Aorta (tissue), 5 donors: ENCODE measurements around the gene MYO5C. TPM values are rescaled to one million over a fixed set of nuclear protein-coding genes. Genes with fewer than 3 reads are reported as not detected.

ENCODE experiments used
- ATAC-seq: fragments of 200-7000 bp; cut with Tn5 transposase; one replicate; pipeline ENCODE4 v1.9.1; 2022; ENCODE audit warnings: moderate library complexity; ENCODE audit not compliant: low FRiP score
- DNase-seq, 2 donors: peaks; one replicate each; pipeline ENCODE4 v3.0.0-alpha.2; 2020
- H3K27ac ChIP-seq, 2 donors: one replicate each; pipeline ENCODE4 v1.5.1; 2013; ENCODE audit warnings: low read length in 2 of 2, mild to moderate bottlenecking in 2 of 2, moderate library complexity in 2 of 2, control low read depth in 1 of 2, inconsistent platforms in 1 of 2, low read depth in 1 of 2
- H3K27me3 ChIP-seq, 2 donors: one replicate each; pipeline ENCODE4 v1.6.1; 2013; ENCODE audit warnings: control low read depth in 1 of 2, low read length in 1 of 2, mild to moderate bottlenecking in 1 of 2, moderate library complexity in 1 of 2; ENCODE audit not compliant: insufficient read depth in 2 of 2, control insufficient read depth in 1 of 2
- H3K36me3 ChIP-seq, 2 donors: one replicate each; pipeline ENCODE4 v1.6.1; 2013; ENCODE audit warnings: control low read depth in 1 of 2, low read length in 1 of 2, mild to moderate bottlenecking in 1 of 2; ENCODE audit not compliant: insufficient read depth in 2 of 2, control insufficient read depth in 1 of 2
- H3K4me1 ChIP-seq, 2 donors: one replicate each; pipeline ENCODE4 v1.6.1; 2013; ENCODE audit warnings: low read length in 2 of 2, control low read depth in 1 of 2, mild to moderate bottlenecking in 1 of 2, moderate library complexity in 1 of 2; ENCODE audit not compliant: insufficient read depth in 2 of 2, control insufficient read depth in 1 of 2
- H3K4me3 ChIP-seq, 2 donors: one replicate each; pipeline ENCODE4 v1.5.1; 2013; ENCODE audit warnings: low read length in 2 of 2, control low read depth in 1 of 2, mild to moderate bottlenecking in 1 of 2
- H3K9me3 ChIP-seq: one replicate; pipeline ENCODE4 v1.6.1; 2013; ENCODE audit warnings: mild to moderate bottlenecking, low read length; ENCODE audit not compliant: control insufficient read depth
- WGBS, 2 donors: extraction: QIAGEN DNeasy Blood & Tissue Kit; methylation state at CpG; one replicate each; pipeline ENCODE4 v1.1.7; 2013; 5-methylcytosine and 5-hydroxymethylcytosine counted together
- intact Hi-C, 2 donors: fragments of 100-400 bp; cut with DNase I; formaldehyde crosslinking; loops; one replicate each; pipeline versions ENCODE4 v1.14.2 to v1.15.0; 2022
- microRNA-seq, 2 donors: library from miRNA; unstranded; fragments of <30 nt; microRNA quantifications; one replicate each; pipeline ENCODE4 v1.2.0, GENCODE V29; 2020
- polyA plus RNA-seq, 2 donors: library from polyadenylated mRNA; stranded (reverse); fragments of 200-250 nt; gene quantifications; one replicate each; pipeline ENCODE4 v1.2.3, GENCODE V29; 2013
- total RNA-seq, 2 donors: library from RNA; stranded (reverse); fragmentation: NEBNext Ultra II Directional; extraction: Animal tissue kit (Norgen Biotek cat#: 25700); gene quantifications; one replicate each; pipeline ENCODE4 v1.2.1, GENCODE V29; 2021
- donor health status: healthy with polysubstance abuse.
- donor health status: Bipolar disorder and iron deficiency.
- donor health status: DM: no; HTN: no; CAD: no.
- donor health status: DM: no; HTN: no; CAD: no.
- donor health status: DM: yes; HTN: yes; CAD: no.

MYO5C gene
- total and polyA plus RNA-seq, 4 donors, result 0.08 to 15.3 (median 4.8) TPM

- Histone ChIP-seq H3K27me3 (no peaks in the 10 kb centered on the region), H3K4me3 (no peak overlapping the region), H3K36me3 (peaks cover 0 to 6% of the 10 kb centered on the region in 2 donors), H3K9me3 (no peaks in the 10 kb centered on the region), H3K27ac (no peak overlapping the region), H3K4me1 (no peaks in the 10 kb centered on the region)
- DNase-seq, result no peak
- ATAC-seq, result no peak
- WGBS, 2 donors, result 97 to 98% methylated on average over 2 of the region's 2 CpGs
- intact Hi-C loops, result no loop called here
Measured at GRCh38 chr15:52146261-52146660, 149.3 kb downstream of the MYO5C start.

DNA sequence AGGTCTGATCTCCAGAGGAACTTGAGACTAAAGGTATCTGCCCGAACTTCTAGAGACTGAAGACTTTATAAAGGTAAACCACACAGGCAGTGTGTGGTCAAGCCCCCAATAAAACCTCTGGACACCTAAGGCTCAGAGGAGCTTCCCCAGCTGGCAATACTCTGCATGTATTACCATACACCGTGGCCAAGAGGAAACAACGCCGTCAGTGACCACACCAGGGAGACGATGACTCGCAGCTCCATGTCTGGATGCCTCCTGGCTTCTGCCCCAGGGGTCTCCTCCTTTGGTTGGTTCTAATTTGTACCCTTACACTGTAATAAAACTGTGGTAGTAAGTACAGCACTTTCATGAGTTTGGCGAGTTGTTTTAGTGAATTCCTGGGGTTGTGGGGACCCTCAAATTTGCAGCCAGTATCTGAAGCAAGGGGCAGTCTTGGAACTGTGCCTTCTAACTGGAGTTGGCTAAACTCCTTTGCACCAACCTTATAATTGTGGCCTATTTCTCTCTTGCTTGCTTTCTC lies 150.9 kb downstream of the MYO5C start:
- Histone ChIP-seq H3K36me3 (peaks cover 0 to 6% of the 10 kb centered on the region in 2 donors), H3K4me3 (no peak overlapping the region), H3K27me3 (no peaks in the 10 kb centered on the region), H3K4me1 (no peaks in the 10 kb centered on the region), H3K27ac (no peak overlapping the region), H3K9me3 (no peaks in the 10 kb centered on the region)
- 76 to 78% methylated on average over 7 of the region's 7 CpGs for WGBS, 2 donors
- ATAC-seq (no peak), DNase-seq (no peak)
- intact Hi-C loops, result no loop called here

GRCh38 chr15:52143873-52144272 lies 151.7 kb downstream of the MYO5C start:
- intact Hi-C loops, result no loop called here
- no peaks in the 10 kb centered on the region for H3K27me3 ChIP-seq
- no peak overlapping the region for H3K4me3 ChIP-seq
- peaks cover 0 to 6% of the 10 kb centered on the region in 2 donors for H3K36me3 ChIP-seq
- WGBS, 2 donors, result 71% methylated on average over 11 of the region's 11 CpGs
- H3K9me3 ChIP-seq, result no peaks in the 10 kb centered on the region
- no peak overlapping the region for H3K27ac ChIP-seq
- DNase-seq, result no peak
- H3K4me1 ChIP-seq, result no peaks in the 10 kb centered on the region
- ATAC-seq, result no peak

Small RNAs within 50 kb of the gene (microRNA-seq; reads per million reads assigned to microRNA genes)
- gene MIR1266, result 0 reads per million in 2 donors

Other genes with a start within 250 kb of the MYO5C start
- not detected for gene BCL2L10, start 183.0 kb downstream of the MYO5C start, total RNA-seq
- gene BCL2L10, start 183.0 kb downstream of the MYO5C start, polyA plus RNA-seq, result not detected
- gene GNB5, start 104.4 kb downstream of the MYO5C start, total RNA-seq, result 10 to 100 TPM; 26.6 to 27.6 TPM
- gene GNB5, start 104.4 kb downstream of the MYO5C start, polyA plus RNA-seq, result 10 to 100 TPM; 18.2 to 30.0 TPM
- gene MYO5A, start 233.1 kb upstream of the MYO5C start, total RNA-seq, result 10 to 100 TPM; 34.5 to 42.1 TPM
- gene MYO5A, start 233.1 kb upstream of the MYO5C start, polyA plus RNA-seq, result 1 to 10 TPM; 5.7 to 9.5 TPM